ENCODE results near the gene CNTNAP2. TPM values are rescaled to one million over a fixed set of nuclear protein-coding genes. Genes with fewer than 3 reads are reported as not detected.

CNTNAP2 gene
- total and polyA plus RNA-seq, 2 of the 4 experiments (the other 2 are of a cell fraction), result not detected

GRCh38 chr7:147012666-147013065 lies 896.1 kb downstream of the CNTNAP2 start:
- in situ Hi-C loops (cut with MboI; ENCODE audit: low sequenced_read_pairs), result no loop called here
- dilution Hi-C loops (cut with HindIII; ENCODE audit: low sequenced_read_pairs, unreplicated experiment), result no loop called here
- H3K14ac ChIP-seq (replicated peaks; ENCODE audit: low read depth, low read length), result no peak overlapping the region
- no peaks in the 10 kb centered on the region for H3K4me1 ChIP-seq (ENCODE audit: control insufficient read depth, insufficient read depth, low read length)
- ATAC-seq (ENCODE audit: low read depth) (no peak), DNase-seq (no peak)
- H4K8ac ChIP-seq (ENCODE audit: low read depth in 2 of 2, low read length in 2 of 2), result no peak overlapping the region
- H2BK15ac ChIP-seq (ENCODE audit: low read depth, low read length), result no peak overlapping the region
- H3K9me3 ChIP-seq (ENCODE audit: control insufficient read depth, insufficient read depth, low read length), result peaks cover 6% of the 10 kb centered on the region; the same call in 1 of the 2 replicates
- H3K4ac ChIP-seq (ENCODE audit: low read depth, low read length), result no peak overlapping the region
- H2AK9ac ChIP-seq (replicated peaks; ENCODE audit: low read depth, low read length, poor library complexity), result no peak overlapping the region
- H2AK5ac ChIP-seq (ENCODE audit: low read depth, low read length), result no peak overlapping the region
- H3K18ac ChIP-seq (ENCODE audit: low read depth, low read length), result no peak overlapping the region
- BruUV-seq (replicated peaks), result no TSS peak
- no peak overlapping the region for H3K27ac ChIP-seq (ENCODE audit: insufficient read depth, low read length)
- H2AFZ ChIP-seq (replicated peaks; ENCODE audit: low read length, poor library complexity), result no peak overlapping the region
- no peak overlapping the region for H2BK120ac ChIP-seq (ENCODE audit: low read depth, low read length)
- no peak overlapping the region for H2BK20ac ChIP-seq (ENCODE audit: low read depth, low read length)
- POLR2A ChIA-PET (ENCODE audit: unreplicated experiment), result no interaction called here
- CTCF ChIA-PET, result no interaction called here
- H3K9me1 ChIP-seq (ENCODE audit: insufficient read depth, low read length), result no peaks in the 10 kb centered on the region
- intact Hi-C loops (cut with micrococcal nuclease), result no loop called here
- H3K4me3 ChIP-seq (ENCODE audit: insufficient read depth, low read depth, low read length), result no peak overlapping the region
- no peak overlapping the region for H3K4me2 ChIP-seq (ENCODE audit: low read depth, low read length)
- H3K27me3 ChIP-seq (ENCODE audit: control insufficient read depth, insufficient read depth, low read length), result no peaks in the 10 kb centered on the region
- H3K79me1 ChIP-seq (ENCODE audit: low read depth in 1 of 2, low read length in 2 of 2), result no peaks in the 10 kb centered on the region
- H2BK5ac ChIP-seq (ENCODE audit: low read depth, low read length, poor library complexity, severe bottlenecking), result no peak overlapping the region
- TF ChIP-seq CHD1 (IDR thresholded peaks at IDR 0.05; ENCODE audit: low read depth, low read length) (no peak), RFX5 (IDR thresholded peaks at IDR 0.05; ENCODE audit: low read depth, low read length) (no peak), MAFK (IDR thresholded peaks at IDR 0.05; ENCODE audit: low read depth, low read length) (no peak), MXI1 (IDR thresholded peaks at IDR 0.05; ENCODE audit: borderline replicate concordance, low read depth, low read length) (no peak)
- no peak overlapping the region for H4K5ac ChIP-seq (ENCODE audit: low read depth, low read length)
- H4K91ac ChIP-seq (ENCODE audit: insufficient read depth, low read depth, low read length), result no peak overlapping the region
- H4K20me1 ChIP-seq (ENCODE audit: insufficient read depth, low read length), result no peaks in the 10 kb centered on the region
- no peaks in the 10 kb centered on the region for H3K36me3 ChIP-seq (ENCODE audit: control insufficient read depth, insufficient read depth, low read length)
- H3K23ac ChIP-seq (ENCODE audit: low read depth, low read length), result no peak overlapping the region
- no peak overlapping the region for H3K56ac ChIP-seq (ENCODE audit: extremely low read depth, insufficient read depth, low read length)
- no peak overlapping the region for H3K9ac ChIP-seq (ENCODE audit: low read depth, low read length)
